Gastroesophageal sphincter (tissue), 4 donors: ENCODE measurements around the gene HOXC10. TPM values are rescaled to one million over a fixed set of nuclear protein-coding genes. Genes with fewer than 3 reads are reported as not detected.

ENCODE experiments used
- ATAC-seq: fragments of 150-250 bp; one replicate; pipeline ENCODE4 v1.9.1; 2016; ENCODE audit warnings: mild to moderate bottlenecking, moderate library complexity
- H3K27ac ChIP-seq, 4 donors: fragments of 200-600 bp; sonication (generic) in 3 of 4; 1 replicate in 3 of 4; 2 replicates in 1 of 4; pipeline ENCODE4 v1.5.1; 2016 to 2019
- H3K27me3 ChIP-seq: fragments of 200-600 bp; sonication (generic); one replicate; pipeline ENCODE4 v1.5.1; 2019
- H3K36me3 ChIP-seq, 2 donors: fragments of 200-600 bp; sonication (generic); one replicate each; pipeline ENCODE4 v1.5.1; 2019; ENCODE audit warnings: control low read depth in 1 of 2
- H3K4me1 ChIP-seq, 3 donors: fragments of 200-600 bp; sonication (generic); 1 replicate in 2 of 3; 2 replicates in 1 of 3; pipeline ENCODE4 v1.5.1; 2016 to 2019; ENCODE audit warnings: control low read depth in 2 of 3
- H3K4me3 ChIP-seq, 2 donors: fragments of 200-600 bp; sonication (generic); one replicate each; pipeline ENCODE4 v1.5.1; 2019; ENCODE audit warnings: mild to moderate bottlenecking in 1 of 2, moderate library complexity in 1 of 2
- H3K9me3 ChIP-seq, 3 donors: fragments of 200-600 bp; sonication (generic); one replicate each; pipeline ENCODE4 v1.5.1; 2017 to 2019; ENCODE audit warnings: control low read depth in 2 of 3
- CTCF ChIP-seq, 4 experiments: fragments of 200-600 bp in 2 of 4; fragments of 450-650 bp in 2 of 4; sonication (generic) in 1 of 4; IDR thresholded peaks; one replicate each; pipeline ENCODE4 v1.5.1; 2017 to 2019; ENCODE audit warnings: antibody characterized with exemption in 4 of 4, mild to moderate bottlenecking in 2 of 4, moderate library complexity in 2 of 4
- EP300 ChIP-seq: sonication (generic); formaldehyde crosslinking; IDR thresholded peaks from one replicate; pipeline ENCODE4 v1.6.1; 2017; ENCODE audit warnings: antibody characterized with exemption, mild to moderate bottlenecking
- POLR2A ChIP-seq, 2 donors: fragments of 450-650 bp; IDR thresholded peaks; one replicate each; pipeline ENCODE4 v1.6.1; 2017; ENCODE audit warnings: antibody characterized with exemption in 2 of 2, mild to moderate bottlenecking in 2 of 2, moderate library complexity in 1 of 2
- POLR2AphosphoS5 ChIP-seq: sonication (generic); formaldehyde crosslinking; IDR thresholded peaks from one replicate; pipeline ENCODE4 v1.6.1; 2017; ENCODE audit warnings: antibody characterized with exemption
- WGBS, 2 donors: methylation state at CpG; one replicate each; pipeline ENCODE4 v1.1.5; 2018; ENCODE audit warnings: low coverage in 1 of 2; 5-methylcytosine and 5-hydroxymethylcytosine counted together
- total RNA-seq, 4 donors: library from RNA; depleted of rRNA; stranded (reverse); fragments of >200 nt; gene quantifications; one replicate each; pipeline ENCODE4 v1.1.0, GENCODE V29; 2016

The HOXC10 gene
- total RNA-seq, 4 donors from 2014 or later = not detected

GRCh38 chr12:53973236-53974042 lies 11.5 kb upstream of the HOXC10 start:
- TF ChIP-seq POLR2A (IDR thresholded peaks at IDR 0.05) (no peak), CTCF (IDR thresholded peaks at IDR 0.05) (no peak), EP300 (no peak), POLR2AphosphoS5 (no peak)
- Histone ChIP-seq H3K36me3 (no peaks in the 10 kb centered on the region), H3K9me3 (no peaks in the 10 kb centered on the region), H3K4me3 (peak overlapping the region in 1 of 2 donors; percentile 37), H3K4me1 (peaks cover 0 to 32% (median 14%) of the 10 kb centered on the region in 3 donors), H3K27ac (no peak overlapping the region), H3K27me3 (peaks cover 100% of the 10 kb centered on the region)
- WGBS, 2 donors = 3 to 4% methylated on average over 18 to 24 of the region's 71 CpGs
- no peak for ATAC-seq

GRCh38 chr12:53974084-53975063 lies 10.6 kb upstream of the HOXC10 start, which contains the start of gene HOTAIR:
Gene HOTAIR (minus strand): TSS chr12:53974954.
- Histone ChIP-seq H3K27me3 (peaks cover 100% of the 10 kb centered on the region), H3K4me1 (peaks cover 0 to 32% (median 14%) of the 10 kb centered on the region in 3 donors), H3K9me3 (no peaks in the 10 kb centered on the region), H3K4me3 (peak within 1 kb of the TSS in 1 of 2 donors; percentile 37), H3K36me3 (no peaks in the 10 kb centered on the region), H3K27ac (no peak within 1 kb of the TSS)
- TF ChIP-seq POLR2A (IDR thresholded peaks at IDR 0.05) = no peak
- TF ChIP-seq EP300 = no peak
- no peak for TF ChIP-seq CTCF (IDR thresholded peaks at IDR 0.05)
- TF ChIP-seq POLR2AphosphoS5 = no peak
- 4% methylated on average over 11 to 17 of the region's 63 CpGs for WGBS, 2 donors
- no peak for ATAC-seq

- Histone ChIP-seq H3K4me3 (peak overlapping the region in 1 of 2 donors; percentile 37), H3K4me1 (peaks cover 0 to 32% (median 14%) of the 10 kb centered on the region in 3 donors), H3K27ac (no peak overlapping the region), H3K27me3 (peaks cover 100% of the 10 kb centered on the region), H3K9me3 (no peaks in the 10 kb centered on the region), H3K36me3 (no peaks in the 10 kb centered on the region)
- ATAC-seq = no peak
- no peak for TF ChIP-seq POLR2AphosphoS5
- no peak for TF ChIP-seq POLR2A (IDR thresholded peaks at IDR 0.05)
- no peak for TF ChIP-seq EP300
- no peak for TF ChIP-seq CTCF (IDR thresholded peaks at IDR 0.05)
- 2% methylated on average over 11 of the region's 25 CpGs; no CpG with 5 or more reads in 1 of the 2 donors for WGBS, 2 donors
Observed at GRCh38 chr12:53975064-53975471, 9.9 kb upstream of the HOXC10 start.

- H3K9me3 ChIP-seq = no peaks in the 10 kb centered on the region
- peaks cover 100% of the 10 kb centered on the region for H3K27me3 ChIP-seq
- peaks cover 0 to 32% (median 14%) of the 10 kb centered on the region in 3 donors for H3K4me1 ChIP-seq
- ATAC-seq = no peak
- TF ChIP-seq POLR2AphosphoS5 (no peak), EP300 (no peak), CTCF (IDR thresholded peaks at IDR 0.05) (no peak), POLR2A (IDR thresholded peaks at IDR 0.05) (no peak)
- H3K4me3 ChIP-seq = peak overlapping the region in 1 of 2 donors; percentile 37
- no peaks in the 10 kb centered on the region for H3K36me3 ChIP-seq
- WGBS, 2 donors = 13% methylated on average over 17 to 23 of the region's 31 CpGs
- H3K27ac ChIP-seq = no peak overlapping the region
Observed at GRCh38 chr12:53975479-53976152, 9.3 kb upstream of the HOXC10 start.
